ENCODE data around the gene C17orf113. TPM values are rescaled to one million over a fixed set of nuclear protein-coding genes. Genes with fewer than 3 reads are reported as not detected.

Gene C17orf113
- total RNA-seq, 2 experiments from 2014 or later = 0.19 to 0.32 TPM

- Mint-ChIP-seq H3K36me3 (ENCODE audit: low read depth) (peaks cover 42% of the 10 kb centered on the region), H3K27me3 (no peaks in the 10 kb centered on the region), H3K4me1 (peaks cover 12% of the 10 kb centered on the region), H3K9me3 (ENCODE audit: low read depth) (no peaks in the 10 kb centered on the region), H3K4me3 (no peak overlapping the region), H3K27ac (peak overlapping the region; percentile 26)
- ChIA-PET CTCF (no interaction called here), POLR2A (no interaction called here)
- DNase-seq = no peak
- no peak for ATAC-seq
- intact Hi-C loops (cut with DNase I, micrococcal nuclease) = no loop called here
Observed at GRCh38 chr17:41996855-41997164, 53.6 kb downstream of the C17orf113 start.

- CTCF ChIA-PET = interaction anchor here (0.6 to 0.7 kb wide), 3 partner anchors 17 to 463 kb away, joined by 3 to 4 read pairs (median 3); no protein-coding TSS in a partner anchor
- peaks cover 57% of the 10 kb centered on the region for H3K36me3 Mint-ChIP-seq (ENCODE audit: low read depth)
- ATAC-seq = no peak
- intact Hi-C loops (cut with DNase I, micrococcal nuclease) = no loop called here
- POLR2A ChIA-PET = no interaction called here
- no peak overlapping the region for H3K4me3 Mint-ChIP-seq
- no peak overlapping the region for H3K27ac Mint-ChIP-seq
- H3K27me3 Mint-ChIP-seq = no peaks in the 10 kb centered on the region
- DNase-seq = no peak
- peaks cover 22% of the 10 kb centered on the region for H3K4me1 Mint-ChIP-seq
- no peaks in the 10 kb centered on the region for H3K9me3 Mint-ChIP-seq (ENCODE audit: low read depth)
Observed at GRCh38 chr17:41992576-41992975, 57.8 kb downstream of the C17orf113 start.

GRCh38 chr17:41989702-41990419, 60.5 kb downstream of the C17orf113 start:
- ChIA-PET CTCF (interaction anchor here (1.1 kb wide), 1 partner anchor 12 kb away, joined by 4 read pairs; no protein-coding TSS in a partner anchor), POLR2A (no interaction called here)
- intact Hi-C loops (cut with DNase I, micrococcal nuclease) = no loop called here
- ATAC-seq (no peak), DNase-seq (no peak)
- Mint-ChIP-seq H3K27me3 (no peaks in the 10 kb centered on the region), H3K4me1 (peaks cover 17% of the 10 kb centered on the region), H3K4me3 (no peak overlapping the region), H3K27ac (no peak overlapping the region), H3K9me3 (ENCODE audit: low read depth) (no peaks in the 10 kb centered on the region), H3K36me3 (ENCODE audit: low read depth) (peaks cover 60% of the 10 kb centered on the region)

GRCh38 chr17:41988418-41988817, 62.0 kb downstream of the C17orf113 start:
- Mint-ChIP-seq H3K27ac (peak overlapping the region; percentile 89), H3K4me1 (peaks cover 17% of the 10 kb centered on the region), H3K36me3 (ENCODE audit: low read depth) (peaks cover 64% of the 10 kb centered on the region), H3K27me3 (no peaks in the 10 kb centered on the region), H3K4me3 (no peak overlapping the region), H3K9me3 (ENCODE audit: low read depth) (no peaks in the 10 kb centered on the region)
- intact Hi-C loops (cut with DNase I, micrococcal nuclease) = no loop called here
- ATAC-seq (no peak), DNase-seq (no peak)
- CTCF ChIA-PET = interaction anchor here (0.6 to 1.1 kb wide), 4 partner anchors 13 to 286 kb away, joined by 3 to 4 read pairs (median 3); partner anchors contain the start of gene GHDC
- POLR2A ChIA-PET = no interaction called here

Other genes starting within 250 kb of the C17orf113 start
- gene P3H4, start 238.7 kb downstream of the C17orf113 start, total RNA-seq = 1 to 10 TPM; 1.5 to 2.0 TPM
- under 1 TPM; 0.39 to 0.42 TPM for gene FKBP10, start 237.6 kb downstream of the C17orf113 start, total RNA-seq
- 10 to 100 TPM; 37.5 to 46.9 TPM for gene NT5C3B, start 214.4 kb downstream of the C17orf113 start, total RNA-seq
- gene KLHL10, start 212.8 kb downstream of the C17orf113 start, total RNA-seq = under 1 TPM; 0.19 to 0.21 TPM
- 10 to 100 TPM; 16.4 to 18.0 TPM for gene KLHL11, start 185.2 kb downstream of the C17orf113 start, total RNA-seq
- gene ACLY, start 131.7 kb downstream of the C17orf113 start, total RNA-seq = 100 to 1,000 TPM; 189 to 192 TPM
- 1 to 10 TPM in 1 of 2 experiments, under 1 TPM in 1; 0.81 to 1.1 TPM for gene ODAD4, start 120.0 kb downstream of the C17orf113 start, total RNA-seq
- gene CNP, start 83.8 kb downstream of the C17orf113 start, total RNA-seq = 10 to 100 TPM; 55.1 to 77.0 TPM
- 10 to 100 TPM; 86.6 to 94.8 TPM for gene DNAJC7, start 33.2 kb downstream of the C17orf113 start, total RNA-seq
- gene NKIRAS2, start 30.5 kb downstream of the C17orf113 start, total RNA-seq = 10 to 100 TPM; 16.3 to 17.2 TPM
- under 1 TPM; 0.23 to 0.30 TPM for gene ZNF385C, start 47.9 kb upstream of the C17orf113 start, total RNA-seq
- 10 to 100 TPM; 23.8 to 31.1 TPM for gene DHX58, start 62.1 kb upstream of the C17orf113 start, total RNA-seq
- gene KAT2A, start 70.8 kb upstream of the C17orf113 start, total RNA-seq = 10 to 100 TPM; 46.2 to 54.8 TPM
- under 1 TPM; 0.09 to 0.11 TPM for gene HSPB9, start 72.2 kb upstream of the C17orf113 start, total RNA-seq
- gene RAB5C, start 104.4 kb upstream of the C17orf113 start, total RNA-seq = 10 to 100 TPM; 32.0 to 47.3 TPM
- under 1 TPM; 0.43 to 0.53 TPM for gene KCNH4, start 130.5 kb upstream of the C17orf113 start, total RNA-seq
- not detected for gene HCRT, start 134.9 kb upstream of the C17orf113 start, total RNA-seq
- 10 to 100 TPM; 11.3 to 15.5 TPM for gene GHDC, start 143.9 kb upstream of the C17orf113 start, total RNA-seq
- 100 to 1,000 TPM; 162 to 203 TPM for gene STAT5B, start 225.8 kb upstream of the C17orf113 start, total RNA-seq
- 100 to 1,000 TPM; 178 to 203 TPM for gene STAT5A, start 237.9 kb upstream of the C17orf113 start, total RNA-seq

Data from activated CD4-positive, alpha-beta T cell treated with anti-CD3 and anti-CD28 coated beads for 36 hours (primary cell).